SK-N-SH treated with all-trans-retinoic acid at 6 μM for 48 hours (cell line): Measurements from ENCODE around the gene PSMB9.

Source experiments
- ARNTL ChIP-seq: fragments of 450-650 bp; formaldehyde crosslinking; IDR thresholded peaks from 2 replicates; pipeline ENCODE4 v1.5.0; 2020; ENCODE audit warnings: low read depth, mild to moderate bottlenecking, moderate library complexity, borderline replicate concordance
- BACH2 ChIP-seq: fragments of 250-450 bp; sonication (Bioruptor Pico); IDR thresholded peaks from 2 replicates; pipeline ENCODE4 v1.9.0; 2021; ENCODE audit warnings: mild to moderate bottlenecking, borderline replicate concordance
- ESRRG ChIP-seq: fragments of 250-450 bp; sonication (Bioruptor Pico); IDR thresholded peaks from 2 replicates; pipeline ENCODE4 v1.6.1; 2021; ENCODE audit warnings: mild to moderate bottlenecking
- PATZ1 ChIP-seq: fragments of 250-450 bp; sonication (Bioruptor Pico); IDR thresholded peaks from 2 replicates; pipeline ENCODE4 v1.8.0; 2020; ENCODE audit warnings: mild to moderate bottlenecking, moderate library complexity, borderline replicate concordance
- RARB ChIP-seq: fragments of 250-450 bp; sonication (Bioruptor Pico); IDR thresholded peaks from 2 replicates; pipeline ENCODE4 v1.8.0; 2021; ENCODE audit warnings: mild to moderate bottlenecking, moderate library complexity
- SNAI2 ChIP-seq: fragments of 250-450 bp; sonication (Bioruptor Pico); IDR thresholded peaks from 2 replicates; pipeline ENCODE4 v1.5.0; 2020; ENCODE audit warnings: mild to moderate bottlenecking, moderate library complexity
- TCF4 ChIP-seq: fragments of 250-450 bp; sonication (Bioruptor Pico); IDR thresholded peaks from 2 replicates; pipeline ENCODE4 v1.8.0; 2021; ENCODE audit warnings: mild to moderate bottlenecking, moderate library complexity, borderline replicate concordance
- ZC3H10 ChIP-seq: fragments of 250-450 bp; sonication (Bioruptor Pico); IDR thresholded peaks from 2 replicates; pipeline ENCODE4 v1.5.1; 2021; ENCODE audit warnings: mild to moderate bottlenecking, moderate library complexity
- ZFP3 ChIP-seq: fragments of 250-450 bp; sonication (Bioruptor Pico); IDR thresholded peaks from 2 replicates; pipeline ENCODE4 v1.5.0; 2020; ENCODE audit warnings: mild to moderate bottlenecking, moderate library complexity
- ZFP30 ChIP-seq: fragments of 450-650 bp; formaldehyde crosslinking; IDR thresholded peaks from 2 replicates; pipeline ENCODE4 v1.5.0; 2022; ENCODE audit warnings: mild to moderate bottlenecking, moderate library complexity
- ZNF8 ChIP-seq: fragments of 450-650 bp; formaldehyde crosslinking; IDR thresholded peaks from 2 replicates; pipeline ENCODE4 v1.5.0; 2020; ENCODE audit warnings: mild to moderate bottlenecking, moderate library complexity

- TF ChIP-seq ZC3H10 (CRISPR knock-in tag) (no peak), ZFP3 (CRISPR knock-in tag) (no peak), ZFP30 (no peak), RARB (CRISPR knock-in tag) (no peak), TCF4 (CRISPR knock-in tag) (no peak), ZNF8 (CRISPR knock-in tag) (no peak), ESRRG (CRISPR knock-in tag) (no peak), ARNTL (CRISPR knock-in tag) (no peak), BACH2 (CRISPR knock-in tag) (no peak), PATZ1 (no peak), SNAI2 (CRISPR knock-in tag) (no peak)
These were observed 29.8 kb downstream of the PSMB9 start for GRCh38 chr6:32883789-32884188.
